Spinal cord (tissue), 10 donors: ENCODE measurements around the gene ACOT6. TPM values are rescaled to one million over a fixed set of nuclear protein-coding genes. Genes with fewer than 3 reads are reported as not detected.

Experiments used
- DNase-seq, 6 donors: peaks; one replicate each; pipeline versions ENCODE4 v3.0.0 to v3.0.0-alpha.2; 2013 to 2015; ENCODE audit warnings: low spot score in 6 of 6, low read depth in 4 of 6
- H3K27ac ChIP-seq: one replicate; pipeline ENCODE4 v1.5.1; 2013; ENCODE audit warnings: low read depth, low read length, control low read depth
- H3K27me3 ChIP-seq: one replicate; pipeline ENCODE4 v1.6.1; 2013; ENCODE audit warnings: low read length; ENCODE audit not compliant: control insufficient read depth, insufficient read depth
- H3K36me3 ChIP-seq: one replicate; pipeline ENCODE4 v1.6.1; 2013; ENCODE audit warnings: low read length; ENCODE audit not compliant: control insufficient read depth, insufficient read depth
- H3K4me1 ChIP-seq: one replicate; pipeline ENCODE4 v1.6.1; 2013; ENCODE audit warnings: low read length; ENCODE audit not compliant: control insufficient read depth, insufficient read depth
- H3K4me3 ChIP-seq: one replicate; pipeline ENCODE4 v1.5.1; 2013; ENCODE audit warnings: low read depth, low read length, control low read depth
- H3K9me3 ChIP-seq: one replicate; pipeline ENCODE4 v1.6.1; 2013; ENCODE audit warnings: low read length; ENCODE audit not compliant: control insufficient read depth, insufficient read depth
- WGBS: methylation state at CpG from one replicate; pipeline ENCODE4 v1.1.5; 2013; ENCODE audit warnings: missing lambda C conversion rate; ENCODE audit not compliant: insufficient coverage; 5-methylcytosine and 5-hydroxymethylcytosine counted together
- polyA plus RNA-seq, 2 donors: library from polyadenylated mRNA; unstranded; fragments of 120-200 nt; gene quantifications; one replicate each; pipeline ENCODE4 v1.2.1, GENCODE V29; 2013; ENCODE audit not compliant: insufficient read length in 2 of 2
- total RNA-seq, 2 donors: library from RNA; depleted of rRNA in 1 of 2; stranded (reverse); fragments of 120-200 nt in 1 of 2; fragments of >200 nt in 1 of 2; gene quantifications; one replicate each; pipeline versions ENCODE4 v1.2.3 to v1.2.4, GENCODE V29; 2013 to 2014
- donor health status: healthy.

The ACOT6 gene
- total and polyA plus RNA-seq, 4 donors = 0.11 to 1.3 (median 0.24) TPM; not detected in 1

- Histone ChIP-seq H3K27me3 (peaks cover 7% of the 10 kb centered on the region), H3K36me3 (no peaks in the 10 kb centered on the region), H3K9me3 (no peaks in the 10 kb centered on the region), H3K4me1 (peaks cover 6% of the 10 kb centered on the region), H3K4me3 (peak within 1 kb of the TSS; percentile 57), H3K27ac (no peak within 1 kb of the TSS)
- peak in 2 of 6 donors; percentile 58 to 69 for DNase-seq
- WGBS = 2% methylated on average over 89 of the region's 89 CpGs
Observed at GRCh38 chr14:73591690-73592449, 20.4 kb upstream of the ACOT6 start, which contains the start of gene ACOT4. Gene ACOT4 (plus strand): TSS chr14:73591873. CDS start chr14:73591960, 87 bp downstream.

DNA sequence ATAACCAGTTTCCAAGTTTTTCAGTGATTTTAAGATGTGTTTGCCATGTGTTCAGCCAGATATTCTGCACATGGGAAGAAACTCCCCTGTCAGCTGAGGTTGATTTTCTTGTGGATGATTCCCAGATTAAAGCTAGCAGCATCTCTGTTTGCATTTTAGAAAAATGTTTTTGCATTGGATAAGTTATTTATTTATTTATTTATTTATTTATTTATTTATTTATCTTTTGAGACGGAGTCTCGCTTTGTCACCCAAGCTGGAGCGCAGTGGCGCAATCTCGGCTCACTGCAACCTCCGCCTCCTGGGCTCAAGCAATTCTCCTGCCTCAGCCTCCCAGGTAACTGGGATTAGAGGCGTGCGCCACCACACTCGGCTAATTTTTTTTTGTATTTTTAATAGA, 17.8 kb upstream of the ACOT6 start:
- peaks cover 6% of the 10 kb centered on the region for H3K4me1 ChIP-seq
- no peaks in the 10 kb centered on the region for H3K9me3 ChIP-seq
- peaks cover 7% of the 10 kb centered on the region for H3K27me3 ChIP-seq
- H3K27ac ChIP-seq = no peak overlapping the region
- no CpG with 5 or more reads among the region's 9 CpGs for WGBS
- DNase-seq = no peak
- no peak overlapping the region for H3K4me3 ChIP-seq
- H3K36me3 ChIP-seq = no peaks in the 10 kb centered on the region

GRCh38 chr14:73599499-73599898, 12.8 kb upstream of the ACOT6 start:
- Histone ChIP-seq H3K9me3 (no peaks in the 10 kb centered on the region), H3K4me1 (no peaks in the 10 kb centered on the region)

DNA sequence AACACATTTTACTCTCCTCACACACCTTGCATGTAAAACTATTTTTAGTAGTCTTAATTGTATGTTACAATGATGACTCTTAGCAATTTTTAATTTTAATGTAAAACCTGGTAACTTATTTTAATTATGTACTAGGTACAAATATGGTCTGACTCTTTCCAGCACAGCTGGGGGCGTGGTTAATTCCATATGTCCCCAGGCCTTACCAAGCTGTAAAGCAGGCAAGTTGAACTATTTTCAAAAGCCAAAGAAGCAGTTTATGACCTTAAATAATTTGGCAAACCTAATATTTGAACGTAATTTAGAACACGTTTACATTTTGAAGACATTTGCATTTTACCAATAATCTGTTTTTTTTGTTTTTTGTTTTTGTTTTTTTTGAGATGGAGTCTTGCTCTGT, 9.3 kb upstream of the ACOT6 start:
- Histone ChIP-seq H3K27me3 (no peaks in the 10 kb centered on the region), H3K27ac (no peak overlapping the region), H3K4me1 (no peaks in the 10 kb centered on the region), H3K9me3 (no peaks in the 10 kb centered on the region), H3K4me3 (no peak overlapping the region), H3K36me3 (no peaks in the 10 kb centered on the region)
- no peak for DNase-seq
- whole genome bisulfite sequencing = 80% methylated on average over 1 of the region's 3 CpGs

More at GRCh38 chr14:73599499-73599898, 12.8 kb upstream of the ACOT6 start:
- no peak overlapping the region for H3K4me3 ChIP-seq
- no peak for DNase-seq
- H3K27ac ChIP-seq = no peak overlapping the region
- no peaks in the 10 kb centered on the region for H3K27me3 ChIP-seq
- H3K36me3 ChIP-seq = no peaks in the 10 kb centered on the region

- no peak for DNase-seq
- Histone ChIP-seq H3K27me3 (no peaks in the 10 kb centered on the region), H3K9me3 (no peaks in the 10 kb centered on the region), H3K27ac (no peak overlapping the region), H3K36me3 (no peaks in the 10 kb centered on the region), H3K4me1 (no peaks in the 10 kb centered on the region), H3K4me3 (no peak overlapping the region)
- WGBS = no CpG with 5 or more reads among the region's 3 CpGs
Observed at GRCh38 chr14:73606271-73606670, 6.0 kb upstream of the ACOT6 start.

GRCh38 chr14:73607241-73607640, 5.1 kb upstream of the ACOT6 start:
- no CpG with 5 or more reads among the region's 1 CpG for WGBS
- no peaks in the 10 kb centered on the region for H3K27me3 ChIP-seq
- no peak overlapping the region for H3K4me3 ChIP-seq
- H3K36me3 ChIP-seq = no peaks in the 10 kb centered on the region
- H3K9me3 ChIP-seq = no peaks in the 10 kb centered on the region
- no peak for DNase-seq
- H3K27ac ChIP-seq = no peak overlapping the region
- peaks cover 4% of the 10 kb centered on the region for H3K4me1 ChIP-seq

DNA sequence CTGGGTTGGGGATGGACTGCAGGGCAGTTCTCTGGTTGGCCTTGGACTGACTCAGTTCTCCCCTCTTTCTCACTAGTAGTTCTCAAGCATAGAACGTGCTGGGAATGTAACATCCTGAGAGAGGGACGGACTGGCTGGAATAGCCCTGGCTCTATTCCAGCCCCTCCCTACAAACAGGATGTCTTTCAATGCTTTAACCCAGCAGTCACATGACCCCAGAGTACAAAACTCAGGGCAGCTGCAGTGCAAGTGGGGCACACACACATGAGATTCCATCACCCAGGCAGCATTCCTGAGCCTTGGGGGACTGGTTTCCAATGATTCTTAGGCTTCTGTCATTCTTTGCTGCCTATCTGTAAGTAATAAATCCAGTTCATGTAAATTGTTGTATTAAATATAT, 1.6 kb upstream of the ACOT6 start:
- Histone ChIP-seq H3K4me3 (no peak overlapping the region), H3K27ac (peak overlapping the region; percentile 40), H3K9me3 (no peaks in the 10 kb centered on the region), H3K36me3 (no peaks in the 10 kb centered on the region), H3K27me3 (no peaks in the 10 kb centered on the region), H3K4me1 (peaks cover 9% of the 10 kb centered on the region)
- WGBS = 40% methylated on average over 1 of the region's 2 CpGs
- peak in 2 of 6 donors; percentile 39 to 61 for DNase-seq

GRCh38 chr14:73613046-73613383, 698 bp downstream of the ACOT6 start:
- DNase-seq = no peak
- Histone ChIP-seq H3K4me1 (peaks cover 9% of the 10 kb centered on the region), H3K27ac (peak overlapping the region; percentile 36), H3K9me3 (no peaks in the 10 kb centered on the region), H3K36me3 (no peaks in the 10 kb centered on the region), H3K27me3 (no peaks in the 10 kb centered on the region), H3K4me3 (peak overlapping the region; percentile 52)
- 6% methylated on average over 11 of the region's 13 CpGs for WGBS

DNA sequence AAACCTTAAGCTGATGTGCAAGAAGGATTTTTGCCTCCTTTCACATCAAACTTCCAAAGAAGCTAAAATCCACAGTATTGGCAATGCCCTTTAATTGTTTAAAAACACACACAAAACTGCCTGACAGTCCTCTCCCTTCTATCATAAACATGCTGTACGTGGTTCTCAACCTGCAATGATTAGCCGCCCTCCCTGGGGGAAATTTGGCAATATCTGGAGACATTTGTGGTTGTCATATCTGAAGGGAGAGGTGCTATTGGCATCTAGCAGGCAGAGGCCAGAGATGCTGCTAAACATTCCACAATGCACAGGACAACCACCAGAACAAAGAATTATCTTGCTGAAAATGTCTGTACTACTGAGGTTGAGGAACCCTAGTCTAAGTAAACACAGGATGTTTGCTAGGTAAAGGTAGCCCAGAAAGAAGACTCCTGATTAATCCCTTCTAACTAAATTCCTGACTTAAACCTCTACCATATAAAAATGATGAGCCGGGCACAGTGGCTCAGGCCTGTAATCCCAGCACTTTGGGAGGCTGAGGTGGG, 1.2 kb downstream of the ACOT6 start:
- Histone ChIP-seq H3K27ac (no peak overlapping the region), H3K4me1 (peaks cover 9% of the 10 kb centered on the region), H3K36me3 (no peaks in the 10 kb centered on the region), H3K27me3 (no peaks in the 10 kb centered on the region), H3K4me3 (no peak overlapping the region), H3K9me3 (no peaks in the 10 kb centered on the region)
- no CpG with 5 or more reads among the region's 3 CpGs for WGBS
- DNase-seq = no peak

DNA sequence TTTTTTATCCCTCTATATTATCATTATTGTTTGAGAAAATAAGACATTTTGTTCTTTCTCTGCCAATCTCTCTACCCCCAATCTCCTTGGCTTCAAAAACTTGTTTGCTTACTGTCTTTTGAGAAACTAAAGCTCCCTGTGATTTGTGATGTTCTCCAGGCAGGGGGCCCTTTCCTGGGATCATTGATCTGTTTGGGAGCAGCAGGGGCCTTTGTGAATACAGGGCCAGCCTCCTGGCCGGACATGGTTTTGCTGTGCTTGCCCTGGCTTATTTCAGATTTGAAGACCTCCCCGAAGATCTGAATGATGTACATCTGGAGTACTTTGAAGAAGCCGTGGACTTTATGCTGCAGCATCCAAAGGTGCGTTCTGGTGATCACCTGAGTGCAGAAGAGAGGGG, 4.5 kb downstream of the ACOT6 start:
- Histone ChIP-seq H3K4me3 (no peak overlapping the region), H3K27ac (no peak overlapping the region), H3K36me3 (no peaks in the 10 kb centered on the region)

More for the DNA sequence above, 4.5 kb downstream of the ACOT6 start:
- DNase-seq = no peak
- H3K9me3 ChIP-seq = no peaks in the 10 kb centered on the region
- no peaks in the 10 kb centered on the region for H3K27me3 ChIP-seq
- 33% methylated on average over 4 of the region's 4 CpGs for WGBS
- peaks cover 9% of the 10 kb centered on the region for H3K4me1 ChIP-seq
